Astrocyte of the cerebellum (primary cell): ENCODE measurements around the gene HIVEP3.
A peak's percentile ranks its signal among the peaks of the same experiment; 100 is the strongest.
"Not testable (repeated sequence)": the region's sequence is repeated elsewhere in the genome, so short reads cannot be mapped to it uniquely, and the experiment has no call there.

Experiments used
- DNase-seq: peaks from one replicate; pipeline ENCODE4 v3.0.0-alpha.2; 2011; ENCODE audit warnings: low read depth
- H3K4me3 ChIP-seq: 2 replicates; pipeline ENCODE4 v1.5.1; 2011; ENCODE audit warnings: mild to moderate bottlenecking, low read depth, low read length, moderate library complexity
- in situ Hi-C: cut with HindIII; loops from 2 replicates; pipeline ENCODE4 v1.10.0; 2017; ENCODE audit warnings: low sequenced_read_pairs
- TF ChIP-seq, protein P1 (sequence below): IDR thresholded peaks from 2 replicates; pipeline ENCODE4 v1.5.1; 2012; ENCODE audit warnings: low read length, low read depth, moderate library complexity, mild to moderate bottlenecking; ENCODE audit errors: missing control alignments

The HIVEP3 gene

DNA sequence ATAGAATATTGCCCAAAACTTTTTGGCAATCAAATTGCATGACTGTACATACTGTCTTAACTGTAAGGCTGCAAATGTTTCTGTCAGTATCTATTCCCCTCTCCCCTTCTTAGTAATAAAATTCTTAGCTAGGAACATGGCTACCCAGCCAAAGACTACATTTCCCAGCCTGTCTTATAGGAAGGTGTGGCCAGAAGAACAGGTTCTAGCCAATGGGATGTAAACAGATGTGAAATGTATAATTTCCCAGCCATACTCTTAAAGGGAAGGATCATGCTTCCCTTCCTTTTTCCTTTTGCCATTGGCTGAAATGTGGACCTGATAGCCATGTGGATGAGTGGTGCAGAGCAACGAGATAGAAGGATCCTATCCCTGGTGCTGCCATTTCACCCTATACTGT, 7.0 kb upstream of the HIVEP3 start:
- in situ Hi-C loops, result no loop called here
- no peak overlapping the region for H3K4me3 ChIP-seq
- DNase-seq, result no peak
- TF ChIP-seq, protein P1, sequence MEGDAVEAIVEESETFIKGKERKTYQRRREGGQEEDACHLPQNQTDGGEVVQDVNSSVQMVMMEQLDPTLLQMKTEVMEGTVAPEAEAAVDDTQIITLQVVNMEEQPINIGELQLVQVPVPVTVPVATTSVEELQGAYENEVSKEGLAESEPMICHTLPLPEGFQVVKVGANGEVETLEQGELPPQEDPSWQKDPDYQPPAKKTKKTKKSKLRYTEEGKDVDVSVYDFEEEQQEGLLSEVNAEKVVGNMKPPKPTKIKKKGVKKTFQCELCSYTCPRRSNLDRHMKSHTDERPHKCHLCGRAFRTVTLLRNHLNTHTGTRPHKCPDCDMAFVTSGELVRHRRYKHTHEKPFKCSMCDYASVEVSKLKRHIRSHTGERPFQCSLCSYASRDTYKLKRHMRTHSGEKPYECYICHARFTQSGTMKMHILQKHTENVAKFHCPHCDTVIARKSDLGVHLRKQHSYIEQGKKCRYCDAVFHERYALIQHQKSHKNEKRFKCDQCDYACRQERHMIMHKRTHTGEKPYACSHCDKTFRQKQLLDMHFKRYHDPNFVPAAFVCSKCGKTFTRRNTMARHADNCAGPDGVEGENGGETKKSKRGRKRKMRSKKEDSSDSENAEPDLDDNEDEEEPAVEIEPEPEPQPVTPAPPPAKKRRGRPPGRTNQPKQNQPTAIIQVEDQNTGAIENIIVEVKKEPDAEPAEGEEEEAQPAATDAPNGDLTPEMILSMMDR, result no peak

DNA sequence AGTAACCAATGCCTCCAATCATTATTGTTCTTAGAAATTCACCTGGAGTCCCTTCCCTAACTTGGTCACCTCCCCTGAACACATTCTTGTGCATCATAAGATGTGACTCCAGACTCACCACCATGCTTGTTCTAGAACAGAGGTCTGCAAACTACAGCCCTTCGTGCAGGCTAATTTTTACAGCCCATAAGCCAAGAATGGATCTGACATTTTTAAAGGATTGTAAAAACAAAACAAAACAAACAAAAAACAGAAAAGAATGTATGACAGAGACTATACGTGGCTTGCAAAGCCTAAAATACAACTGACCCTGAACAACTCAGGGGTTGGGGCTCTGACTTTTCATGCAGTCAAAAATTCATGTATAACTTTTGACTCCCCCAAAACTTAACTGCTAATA, 6.2 kb upstream of the HIVEP3 start:
- TF ChIP-seq, protein P1, result no peak
- in situ Hi-C loops, result no loop called here
- H3K4me3 ChIP-seq, result no peak overlapping the region
- no peak for DNase-seq

DNA sequence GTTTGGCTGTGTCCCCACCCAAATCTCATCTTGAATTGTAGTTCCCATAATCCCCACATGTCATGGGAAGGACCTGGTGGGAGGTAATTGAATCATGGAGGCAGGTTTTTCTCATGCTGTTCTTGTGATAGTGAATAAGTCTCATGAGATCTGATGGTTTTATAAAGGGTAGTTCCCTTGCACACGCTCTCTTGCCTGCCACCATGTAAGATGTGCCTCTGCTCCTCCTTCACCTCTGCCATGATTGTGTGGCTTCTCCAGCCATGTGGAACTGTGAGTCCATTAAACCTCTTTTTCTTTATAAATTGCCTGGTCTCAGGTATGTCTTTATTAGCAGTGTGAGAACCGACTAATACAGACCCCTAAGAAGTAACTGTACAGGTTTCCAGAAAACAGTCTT, 2.5 kb upstream of the HIVEP3 start:
- DNase-seq, in situ Hi-C loops, H3K4me3 ChIP-seq: not testable (repeated sequence)

DNA sequence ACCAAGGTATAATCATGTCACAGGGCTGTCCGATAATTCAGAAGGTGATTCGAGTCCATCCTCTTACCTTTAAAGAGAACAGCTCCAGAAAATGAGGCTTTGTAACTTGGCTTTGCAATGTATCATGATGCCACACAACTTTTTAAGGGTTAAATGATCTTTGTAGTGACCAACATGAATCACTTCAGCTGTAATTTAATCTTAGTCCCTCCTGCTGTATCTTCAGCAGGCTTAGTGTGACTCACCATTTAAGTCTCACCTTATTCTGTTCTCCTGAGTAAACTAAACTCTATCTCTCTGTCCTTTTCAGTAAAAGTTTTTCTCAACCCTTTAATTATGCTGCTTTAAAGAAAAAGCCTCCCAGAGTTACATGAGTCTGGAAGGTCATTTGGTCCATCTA, 1.9 kb upstream of the HIVEP3 start:
- no peak overlapping the region for H3K4me3 ChIP-seq
- in situ Hi-C loops, result no loop called here
- TF ChIP-seq, protein P1, result no peak
- no peak for DNase-seq

DNA sequence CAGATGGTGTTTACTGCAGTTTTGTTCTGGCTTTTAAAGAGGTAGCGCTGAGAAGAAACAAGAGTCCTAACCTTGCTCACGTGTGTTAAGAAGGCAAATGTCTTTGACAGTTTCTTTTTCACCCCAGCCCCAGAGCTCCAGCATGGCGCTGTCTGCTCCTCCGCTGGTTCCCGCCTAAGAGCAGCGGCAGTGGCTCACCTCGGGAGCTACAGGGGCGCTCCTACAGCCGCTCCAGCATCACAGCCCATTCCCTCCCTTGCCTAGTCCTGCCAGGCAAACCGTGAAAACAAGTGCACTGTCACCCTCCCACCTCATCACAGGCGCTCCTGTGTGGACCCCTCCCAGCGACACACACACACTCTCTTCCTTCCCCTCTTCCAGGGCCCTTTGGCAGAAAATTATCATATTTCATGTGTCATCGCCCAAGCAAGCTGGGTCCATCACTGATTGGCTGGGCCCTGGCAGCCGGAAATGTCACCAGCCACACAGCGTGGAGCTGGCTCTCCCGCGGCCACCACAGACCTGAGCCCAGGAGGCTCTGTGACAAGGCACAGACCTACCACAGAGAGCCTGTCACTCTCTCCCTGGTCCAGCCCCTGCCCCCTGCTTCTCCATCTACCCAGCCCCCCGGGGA, 1.2 kb upstream of the HIVEP3 start:
- TF ChIP-seq, protein P1, result no peak
- in situ Hi-C loops, result no loop called here
- peak overlapping the region; percentile 22 for H3K4me3 ChIP-seq
- DNase-seq, result no peak

DNA sequence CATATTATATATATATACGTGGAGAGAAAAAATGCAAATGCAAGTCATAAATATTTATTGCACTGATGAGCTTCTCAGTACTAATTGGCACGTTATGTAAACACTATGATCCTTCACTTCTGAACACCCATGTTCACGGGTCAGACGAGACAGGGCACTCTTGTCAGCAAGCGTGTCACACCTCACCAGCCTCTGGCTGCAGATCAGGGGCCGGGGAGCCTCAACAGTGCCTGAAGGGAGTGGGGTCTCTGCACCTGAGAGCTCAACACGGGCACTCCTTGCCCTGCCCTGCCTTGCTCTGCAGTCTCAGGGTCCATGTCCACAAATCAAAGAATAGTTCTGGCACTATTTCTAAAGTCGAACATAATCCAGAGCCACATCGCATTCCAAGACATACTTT, 409 bp upstream of the HIVEP3 start:
- no peak for DNase-seq
- no peak overlapping the region for H3K4me3 ChIP-seq
- TF ChIP-seq, protein P1, result no peak
- in situ Hi-C loops, result no loop called here

DNA sequence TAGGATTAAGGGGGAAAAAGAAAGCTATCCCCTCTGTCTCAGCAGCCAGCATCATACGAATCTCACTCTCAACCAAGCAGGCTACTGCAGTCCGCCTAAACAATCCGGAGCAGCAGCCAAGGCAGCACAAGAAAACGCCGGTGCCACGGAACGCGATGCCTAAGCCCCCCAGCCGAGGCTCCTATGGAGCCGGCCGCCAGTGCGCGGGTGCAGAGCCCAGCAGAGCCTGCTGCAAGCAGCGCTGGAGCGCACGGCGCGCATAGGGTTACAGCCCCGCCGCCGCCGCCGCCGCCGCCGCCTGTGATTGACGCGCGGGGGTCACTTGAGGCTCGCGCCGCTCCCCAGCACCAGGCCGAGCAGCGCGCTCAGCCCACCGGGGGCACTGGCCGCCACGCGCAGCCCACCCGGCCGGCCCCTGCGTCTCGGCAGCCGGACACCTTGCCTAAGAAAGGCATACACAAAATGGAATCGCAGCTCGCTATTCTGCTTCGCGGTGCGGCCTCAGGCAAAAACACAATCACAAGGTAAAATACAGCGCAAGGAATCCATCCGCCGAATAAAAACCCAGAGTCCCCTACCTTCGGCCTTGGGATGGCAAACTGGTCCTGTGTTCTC, 780 bp downstream of the HIVEP3 start:
- peak overlapping the region; percentile 44 for H3K4me3 ChIP-seq
- in situ Hi-C loops, result no loop called here
- no peak for DNase-seq
- TF ChIP-seq, protein P1, result no peak
